GM13977 (cell line): ENCODE data around the gene EFEMP1.

Experiments used
- DNase-seq: peaks from one replicate; pipeline ENCODE4 v3.0.0; 2012; ENCODE audit warnings: low spot score
- CTCF ChIP-seq: IDR thresholded peaks from 2 replicates; pipeline ENCODE4 v1.5.1; 2012; ENCODE audit warnings: mild to moderate bottlenecking, control low read depth; ENCODE audit not compliant: insufficient read depth; ENCODE audit errors: extremely low read depth, missing control alignments
- in situ Hi-C: fragments of 300-500 bp; cut with MboI; formaldehyde crosslinking; loops from one replicate; pipeline ENCODE4 v1.12.0; 2022; ENCODE audit warnings: low sequenced_read_pairs, low pct_unique_long_range_greater_than_20kb, mixed read lengths, inconsistent platforms; ENCODE audit not compliant: unreplicated experiment

EFEMP1 gene

GRCh38 chr2:55899881-55900280 lies 23.7 kb downstream of the EFEMP1 start:
- no peak for TF ChIP-seq CTCF
- DNase-seq: no peak
- in situ Hi-C loops: no loop called here

GRCh38 chr2:55898386-55899040 lies 25.1 kb downstream of the EFEMP1 start:
- DNase-seq: no peak
- no peak for TF ChIP-seq CTCF
- in situ Hi-C loops: no loop called here

GRCh38 chr2:55896633-55897032 lies 26.9 kb downstream of the EFEMP1 start:
- in situ Hi-C loops: no loop called here
- TF ChIP-seq CTCF: no peak

GRCh38 chr2:55894720-55895119 lies 28.9 kb downstream of the EFEMP1 start:
- no peak for TF ChIP-seq CTCF
- in situ Hi-C loops: no loop called here
- no peak for DNase-seq

More at GRCh38 chr2:55896633-55897032, 26.9 kb downstream of the EFEMP1 start:
- DNase-seq: no peak

- TF ChIP-seq CTCF: no peak
- in situ Hi-C loops: no loop called here
- no peak for DNase-seq
These were observed 31.9 kb downstream of the EFEMP1 start for GRCh38 chr2:55891671-55892094.

- no peak for TF ChIP-seq CTCF
- DNase-seq: no peak
- in situ Hi-C loops: no loop called here
These were observed 34.6 kb downstream of the EFEMP1 start for GRCh38 chr2:55888936-55889335.
